DOHH2 (cell line): ENCODE data around the gene BNC1.

ENCODE experiments used
- H3F3A ChIP-seq: fragments of 200-600 bp; sonication (generic), shearing (Covaris generic); 2 replicates; pipeline ENCODE4 v1.6.0; 2016; ENCODE audit warnings: antibody characterized with exemption, mild to moderate bottlenecking; ENCODE audit not compliant: control insufficient read depth, insufficient read depth
- H3K27ac ChIP-seq: fragments of 200-600 bp; sonication (generic); 2 replicates; pipeline ENCODE4 v1.5.1; 2014; ENCODE audit warnings: low read depth, mild to moderate bottlenecking, low read length, moderate library complexity
- H3K27me3 ChIP-seq: fragments of 200-600 bp; sonication (generic); 2 replicates; pipeline ENCODE4 v1.6.1; 2014; ENCODE audit warnings: mild to moderate bottlenecking, low read length, mixed read lengths; ENCODE audit not compliant: control insufficient read depth
- H3K36me3 ChIP-seq: fragments of 200-600 bp; sonication (generic); 2 replicates; pipeline ENCODE4 v1.6.1; 2014; ENCODE audit warnings: mild to moderate bottlenecking, low read length, moderate library complexity, mixed read lengths; ENCODE audit not compliant: control insufficient read depth
- H3K4me1 ChIP-seq: fragments of 200-600 bp; sonication (generic); 2 replicates; pipeline ENCODE4 v1.6.1; 2014; ENCODE audit warnings: mild to moderate bottlenecking, low read length, mixed read lengths; ENCODE audit not compliant: control insufficient read depth
- H3K4me2 ChIP-seq: fragments of 200-600 bp; sonication (generic); 2 replicates; pipeline ENCODE4 v1.6.0; 2014; ENCODE audit warnings: mild to moderate bottlenecking, low read length, moderate library complexity
- H3K4me3 ChIP-seq: fragments of 200-600 bp; sonication (generic); 2 replicates; pipeline ENCODE4 v1.5.1; 2014; ENCODE audit warnings: mild to moderate bottlenecking, low read length, mixed read lengths
- H3K79me2 ChIP-seq: fragments of 200-600 bp; sonication (generic); 2 replicates; pipeline ENCODE4 v1.6.1; 2014; ENCODE audit warnings: mild to moderate bottlenecking, low read length, mixed read lengths; ENCODE audit not compliant: control insufficient read depth
- H3K9me2 ChIP-seq: fragments of 200-600 bp; sonication (generic); replicated peaks from 2 replicates; pipeline ENCODE4 v1.6.1; 2014; ENCODE audit warnings: mild to moderate bottlenecking, low read length, mixed read lengths; ENCODE audit not compliant: control insufficient read depth
- H3K9me3 ChIP-seq: fragments of 200-600 bp; sonication (generic); 2 replicates; pipeline ENCODE4 v1.6.1; 2014; ENCODE audit warnings: antibody characterized with exemption, low read length, mixed read lengths; ENCODE audit not compliant: control insufficient read depth, insufficient read depth
- H4K20me1 ChIP-seq: fragments of 200-600 bp; sonication (generic); 2 replicates; pipeline ENCODE4 v1.6.0; 2014; ENCODE audit warnings: low read depth, mild to moderate bottlenecking, antibody characterized with exemption, low read length, moderate library complexity; ENCODE audit not compliant: control insufficient read depth, insufficient read depth
- EZH2phosphoT487 ChIP-seq: fragments of 200-600 bp; sonication (generic); IDR thresholded peaks from 2 replicates; pipeline ENCODE4 v1.6.1; 2017; ENCODE audit warnings: borderline replicate concordance, mild to moderate bottlenecking, antibody characterized with exemption, low read length, moderate library complexity, mixed read lengths
- TF ChIP-seq, protein P1 (sequence below): fragments of 200-600 bp; sonication (generic); IDR thresholded peaks from one replicate; pipeline ENCODE4 v1.5.1; 2014; ENCODE audit warnings: antibody characterized with exemption, mild to moderate bottlenecking, low read depth, low read length; ENCODE audit not compliant: poor library complexity, severe bottlenecking

The BNC1 gene

DNA sequence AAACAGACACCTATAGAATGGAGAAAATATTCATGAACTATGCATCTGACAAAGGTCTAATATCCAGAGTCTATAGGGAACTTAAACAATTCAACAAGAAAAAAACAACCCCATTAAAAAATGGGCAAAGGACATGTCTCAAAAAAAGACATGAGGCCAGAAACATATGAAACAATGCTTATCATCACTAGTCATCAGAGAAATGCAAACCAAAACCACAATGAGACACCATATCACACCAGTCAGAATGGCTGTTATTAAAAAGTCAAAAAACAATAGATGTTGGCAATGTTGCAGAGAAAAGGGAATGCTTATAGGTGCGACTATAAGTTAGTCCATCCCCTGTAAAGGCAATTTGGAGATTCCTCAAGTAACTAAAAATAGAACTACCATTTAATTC, 65.4 kb downstream of the BNC1 start:
- H3K9me3 ChIP-seq: no peaks in the 10 kb centered on the region
- no peak for TF ChIP-seq EZH2phosphoT487
- TF ChIP-seq, protein P1, sequence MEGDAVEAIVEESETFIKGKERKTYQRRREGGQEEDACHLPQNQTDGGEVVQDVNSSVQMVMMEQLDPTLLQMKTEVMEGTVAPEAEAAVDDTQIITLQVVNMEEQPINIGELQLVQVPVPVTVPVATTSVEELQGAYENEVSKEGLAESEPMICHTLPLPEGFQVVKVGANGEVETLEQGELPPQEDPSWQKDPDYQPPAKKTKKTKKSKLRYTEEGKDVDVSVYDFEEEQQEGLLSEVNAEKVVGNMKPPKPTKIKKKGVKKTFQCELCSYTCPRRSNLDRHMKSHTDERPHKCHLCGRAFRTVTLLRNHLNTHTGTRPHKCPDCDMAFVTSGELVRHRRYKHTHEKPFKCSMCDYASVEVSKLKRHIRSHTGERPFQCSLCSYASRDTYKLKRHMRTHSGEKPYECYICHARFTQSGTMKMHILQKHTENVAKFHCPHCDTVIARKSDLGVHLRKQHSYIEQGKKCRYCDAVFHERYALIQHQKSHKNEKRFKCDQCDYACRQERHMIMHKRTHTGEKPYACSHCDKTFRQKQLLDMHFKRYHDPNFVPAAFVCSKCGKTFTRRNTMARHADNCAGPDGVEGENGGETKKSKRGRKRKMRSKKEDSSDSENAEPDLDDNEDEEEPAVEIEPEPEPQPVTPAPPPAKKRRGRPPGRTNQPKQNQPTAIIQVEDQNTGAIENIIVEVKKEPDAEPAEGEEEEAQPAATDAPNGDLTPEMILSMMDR: no peak

DNA sequence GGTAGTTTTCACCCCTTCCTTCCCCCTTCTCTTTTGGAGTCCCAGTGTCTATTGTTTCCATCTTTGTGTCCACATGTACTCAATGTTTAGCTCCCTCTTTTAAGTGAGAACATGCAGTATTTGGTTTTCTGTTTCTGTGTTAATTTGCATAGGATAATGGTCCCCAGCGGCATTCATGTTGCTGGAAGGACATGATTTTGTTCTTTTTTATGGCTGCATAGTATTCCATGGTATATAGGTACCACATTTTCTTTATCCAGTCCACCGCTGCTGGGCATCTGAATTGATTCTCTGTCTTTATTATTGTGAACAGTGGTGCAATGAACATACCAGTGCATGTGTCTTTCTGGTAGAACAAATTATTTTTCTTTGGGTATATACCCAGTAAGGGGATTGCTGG, 69.2 kb downstream of the BNC1 start:
- H3K9me2 ChIP-seq: no peaks in the 10 kb centered on the region

More for the DNA sequence above, 65.4 kb downstream of the BNC1 start:
- H3F3A ChIP-seq: no peaks in the 10 kb centered on the region
- no peaks in the 10 kb centered on the region for H3K9me2 ChIP-seq
- no peaks in the 10 kb centered on the region for H3K36me3 ChIP-seq
- no peak overlapping the region for H3K4me3 ChIP-seq
- no peaks in the 10 kb centered on the region for H3K79me2 ChIP-seq
- no peaks in the 10 kb centered on the region for H4K20me1 ChIP-seq
- no peaks in the 10 kb centered on the region for H3K27me3 ChIP-seq
- no peak overlapping the region for H3K27ac ChIP-seq
- H3K4me2 ChIP-seq: no peak overlapping the region
- H3K4me1 ChIP-seq: no peaks in the 10 kb centered on the region

DNA sequence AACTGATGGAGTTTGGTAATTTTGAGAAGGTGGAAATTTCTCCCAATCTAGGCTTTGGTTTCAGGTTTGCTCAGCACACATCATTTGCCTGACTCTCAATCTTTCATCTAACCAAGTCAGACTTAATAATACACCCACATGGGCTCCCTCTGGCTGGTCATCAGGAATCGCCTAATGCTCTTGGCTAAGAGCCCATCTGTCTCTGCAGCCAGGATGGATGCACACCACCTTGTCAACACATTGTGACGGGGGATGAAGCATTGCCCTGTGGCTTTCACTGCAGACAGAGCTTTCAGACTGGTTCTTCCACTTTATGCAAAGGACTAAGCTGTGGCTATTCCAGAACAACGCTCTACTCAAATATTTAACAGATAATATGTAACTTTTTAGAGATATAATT, 73.8 kb downstream of the BNC1 start:
- no peak overlapping the region for H3K27ac ChIP-seq
- H3K36me3 ChIP-seq: no peaks in the 10 kb centered on the region
- H3K9me3 ChIP-seq: no peaks in the 10 kb centered on the region; the same call in 1 of the 2 replicates
- no peak overlapping the region for H3K4me2 ChIP-seq
- H3F3A ChIP-seq: no peaks in the 10 kb centered on the region
- no peaks in the 10 kb centered on the region for H3K79me2 ChIP-seq
- no peaks in the 10 kb centered on the region for H4K20me1 ChIP-seq
- H3K4me1 ChIP-seq: no peaks in the 10 kb centered on the region
- no peak for TF ChIP-seq EZH2phosphoT487
- TF ChIP-seq, protein P1: no peak
- peaks cover 10% of the 10 kb centered on the region; the same call in 1 of the 2 replicates for H3K27me3 ChIP-seq
- no peaks in the 10 kb centered on the region for H3K9me2 ChIP-seq
- no peak overlapping the region for H3K4me3 ChIP-seq

More for the DNA sequence above, 69.2 kb downstream of the BNC1 start:
- Histone ChIP-seq H3K9me3 (no peaks in the 10 kb centered on the region), H3K27me3 (no peaks in the 10 kb centered on the region), H3F3A (no peaks in the 10 kb centered on the region), H4K20me1 (no peaks in the 10 kb centered on the region), H3K4me1 (no peaks in the 10 kb centered on the region), H3K4me3 (no peak overlapping the region), H3K79me2 (no peaks in the 10 kb centered on the region), H3K4me2 (no peak overlapping the region), H3K36me3 (no peaks in the 10 kb centered on the region), H3K27ac (no peak overlapping the region)
- TF ChIP-seq EZH2phosphoT487: no peak
- TF ChIP-seq, protein P1: no peak

DNA sequence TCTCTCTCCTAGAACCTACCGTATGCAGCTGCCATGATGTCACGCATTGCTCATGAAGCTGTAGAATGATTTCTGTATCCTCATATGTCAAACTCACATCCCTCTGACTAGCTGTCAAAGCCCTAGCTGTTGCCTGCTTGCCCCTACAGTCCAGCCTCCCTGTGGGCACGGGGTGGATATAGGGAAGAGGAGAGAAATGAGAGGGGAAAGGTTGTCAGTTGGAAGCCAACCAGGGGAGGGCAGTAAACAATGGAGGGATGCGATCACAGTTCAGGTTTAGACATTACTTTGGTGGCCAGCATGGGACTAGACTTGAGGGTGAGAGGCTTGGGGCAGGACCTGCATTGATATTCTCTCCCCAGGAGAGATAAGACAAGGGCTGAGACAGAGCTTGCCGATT, 75.1 kb downstream of the BNC1 start:
- Histone ChIP-seq H3K27ac (no peak overlapping the region), H3K4me3 (no peak overlapping the region), H3K79me2 (no peaks in the 10 kb centered on the region), H4K20me1 (no peaks in the 10 kb centered on the region), H3K9me2 (no peaks in the 10 kb centered on the region), H3K9me3 (no peaks in the 10 kb centered on the region; the same call in 1 of the 2 replicates), H3K27me3 (peaks cover 10% of the 10 kb centered on the region; the same call in 1 of the 2 replicates), H3K36me3 (no peaks in the 10 kb centered on the region), H3K4me1 (no peaks in the 10 kb centered on the region), H3F3A (no peaks in the 10 kb centered on the region), H3K4me2 (no peak overlapping the region)
- no peak for TF ChIP-seq EZH2phosphoT487
- TF ChIP-seq, protein P1: no peak
